ENCODE results near the gene BCKDHA. TPM values are rescaled to one million over a fixed set of nuclear protein-coding genes. Genes with fewer than 3 reads are reported as not detected.

BCKDHA gene
- total RNA-seq, 1 donor from 2014 or later: 25.7 TPM

GRCh38 chr19:41403181-41403970, 5.8 kb downstream of the BCKDHA start:
- Mint-ChIP-seq H3K27ac (no peak overlapping the region), H3K4me3 (no peak overlapping the region), H3K9me3 (no peaks in the 10 kb centered on the region), H3K36me3 (peaks cover 2% of the 10 kb centered on the region), H3K27me3 (ENCODE audit: insufficient read depth, low read depth) (peaks cover 3% of the 10 kb centered on the region), H3K4me1 (peaks cover 17% of the 10 kb centered on the region)
- Histone ChIP-seq H3K79me2 (ENCODE audit: low read depth) (peaks cover 17% of the 10 kb centered on the region), H3K27me3 (no peaks in the 10 kb centered on the region), H3K27ac (no peak overlapping the region), H3K4me2 (no peak overlapping the region), H3K4me3 (no peak overlapping the region), H3K4me1 (peaks cover 6% of the 10 kb centered on the region), H4K20me1 (ENCODE audit: low read depth) (peaks cover 25% of the 10 kb centered on the region), H3F3A (ENCODE audit: low read depth) (peaks cover 7% of the 10 kb centered on the region), H3K9me3 (ENCODE audit: low read depth) (no peaks in the 10 kb centered on the region), H3K36me3 (no peaks in the 10 kb centered on the region), H2AFZ (replicated peaks) (no peak overlapping the region), H3K9ac (no peak overlapping the region)
- DNase-seq (ENCODE audit: low spot score): no peak
- TF ChIP-seq EZH2 (IDR thresholded peaks at IDR 0.05): no peak
- TF ChIP-seq CTCF (IDR thresholded peaks at IDR 0.05): no peak
- TF ChIP-seq EZH2phosphoT487 (IDR thresholded peaks at IDR 0.05): no peak

- Mint-ChIP-seq H3K36me3 (peaks cover 4% of the 10 kb centered on the region), H3K27me3 (ENCODE audit: insufficient read depth, low read depth) (peaks cover 2% of the 10 kb centered on the region), H3K27ac (no peak overlapping the region), H3K4me3 (no peak overlapping the region), H3K4me1 (peaks cover 13% of the 10 kb centered on the region), H3K9me3 (no peaks in the 10 kb centered on the region)
- Histone ChIP-seq H3K27me3 (no peaks in the 10 kb centered on the region), H3K9ac (no peak overlapping the region), H3K4me2 (no peak overlapping the region), H3K9me3 (ENCODE audit: low read depth) (no peaks in the 10 kb centered on the region), H3K79me2 (ENCODE audit: low read depth) (no peaks in the 10 kb centered on the region), H3K36me3 (no peaks in the 10 kb centered on the region), H2AFZ (replicated peaks) (no peak overlapping the region), H3K4me1 (no peaks in the 10 kb centered on the region), H4K20me1 (ENCODE audit: low read depth) (peaks cover 29% of the 10 kb centered on the region), H3F3A (ENCODE audit: low read depth) (peaks cover 7% of the 10 kb centered on the region), H3K27ac (no peak overlapping the region), H3K4me3 (no peak overlapping the region)
- DNase-seq (ENCODE audit: low spot score): no peak
- TF ChIP-seq EZH2phosphoT487 (IDR thresholded peaks at IDR 0.05): no peak
- TF ChIP-seq CTCF (IDR thresholded peaks at IDR 0.05): no peak
- TF ChIP-seq EZH2 (IDR thresholded peaks at IDR 0.05): no peak
Measured at GRCh38 chr19:41405776-41406175, 8.2 kb downstream of the BCKDHA start.

GRCh38 chr19:41407271-41407670, 9.7 kb downstream of the BCKDHA start:
- Histone ChIP-seq H4K20me1 (ENCODE audit: low read depth) (peaks cover 24% of the 10 kb centered on the region), H3K4me2 (no peak overlapping the region), H3K9ac (peak overlapping the region; percentile 10), H3K79me2 (ENCODE audit: low read depth) (no peaks in the 10 kb centered on the region), H3K4me1 (no peaks in the 10 kb centered on the region), H3K36me3 (no peaks in the 10 kb centered on the region), H3K27me3 (no peaks in the 10 kb centered on the region), H3F3A (ENCODE audit: low read depth) (peaks cover 7% of the 10 kb centered on the region), H2AFZ (replicated peaks) (no peak overlapping the region), H3K4me3 (no peak overlapping the region), H3K27ac (peak overlapping the region; percentile 42), H3K9me3 (ENCODE audit: low read depth) (no peaks in the 10 kb centered on the region)
- peak overlapping the region; percentile 88 for H3K27ac Mint-ChIP-seq
- peaks cover 13% of the 10 kb centered on the region for H3K4me1 Mint-ChIP-seq
- TF ChIP-seq EZH2 (IDR thresholded peaks at IDR 0.05): no peak
- TF ChIP-seq CTCF (IDR thresholded peaks at IDR 0.05): no peak
- no peak for TF ChIP-seq EZH2phosphoT487 (IDR thresholded peaks at IDR 0.05)
- DNase-seq (ENCODE audit: low spot score): peak; percentile 48
- H3K27me3 Mint-ChIP-seq (ENCODE audit: insufficient read depth, low read depth): peaks cover 2% of the 10 kb centered on the region
- no peak overlapping the region for H3K4me3 Mint-ChIP-seq
- H3K36me3 Mint-ChIP-seq: peaks cover 4% of the 10 kb centered on the region
- H3K9me3 Mint-ChIP-seq: no peaks in the 10 kb centered on the region

Data from neural progenitor cell (in vitro differentiated cells).